Kasumi-1 (cell line): ENCODE results near the gene RAB11FIP4.
"Not testable (repeated sequence)": the region's sequence is repeated elsewhere in the genome, so short reads cannot be mapped to it uniquely, and the experiment has no call there.

Experiments used
- DNase-seq, 2 experiments: peaks; one replicate each; lab custom pipeline; 2025; lab: John Stamatoyannopoulos, UW

Gene RAB11FIP4

GRCh38 chr17:31431852-31432658 lies 40.6 kb downstream of the RAB11FIP4 start:
- DNase-seq, result no peak

GRCh38 chr17:31433091-31433790 lies 41.8 kb downstream of the RAB11FIP4 start:
- peak; percentile 89 to 92 for DNase-seq

- DNase-seq, result no peak
Observed at GRCh38 chr17:31433811-31434726, 42.6 kb downstream of the RAB11FIP4 start.

GRCh38 chr17:31434727-31435050 lies 43.2 kb downstream of the RAB11FIP4 start:
- DNase-seq, result no peak

GRCh38 chr17:31435581-31435980 lies 44.1 kb downstream of the RAB11FIP4 start:
- no peak for DNase-seq

- DNase-seq, result no peak
Observed at GRCh38 chr17:31437720-31438400, 46.4 kb downstream of the RAB11FIP4 start.

GRCh38 chr17:31439716-31440115 lies 48.2 kb downstream of the RAB11FIP4 start:
- no peak for DNase-seq

- DNase-seq, result no peak
Observed at GRCh38 chr17:31442276-31442675, 50.8 kb downstream of the RAB11FIP4 start.

- DNase-seq, result not testable (repeated sequence)
Observed at GRCh38 chr17:31442856-31443255, 51.4 kb downstream of the RAB11FIP4 start.

- DNase-seq, result no peak
Observed at GRCh38 chr17:31443386-31443785, 51.9 kb downstream of the RAB11FIP4 start.

- no peak for DNase-seq
Observed at GRCh38 chr17:31444026-31444425, 52.6 kb downstream of the RAB11FIP4 start.

GRCh38 chr17:31446195-31446967 lies 54.9 kb downstream of the RAB11FIP4 start:
- DNase-seq, result no peak

- no peak for DNase-seq
Observed at GRCh38 chr17:31448467-31449077, 57.1 kb downstream of the RAB11FIP4 start.

- DNase-seq, result no peak
Observed at GRCh38 chr17:31449111-31449510, 57.6 kb downstream of the RAB11FIP4 start.

- no peak for DNase-seq
Observed at GRCh38 chr17:31449746-31450145, 58.3 kb downstream of the RAB11FIP4 start.

- DNase-seq, result no peak
Observed at GRCh38 chr17:31452101-31452500, 60.6 kb downstream of the RAB11FIP4 start.

- DNase-seq, result no peak
Observed at GRCh38 chr17:31452561-31453110, 61.2 kb downstream of the RAB11FIP4 start.

- DNase-seq, result no peak
Observed at GRCh38 chr17:31453896-31454295, 62.4 kb downstream of the RAB11FIP4 start.

- no peak for DNase-seq
Observed at GRCh38 chr17:31456814-31457213, 65.3 kb downstream of the RAB11FIP4 start.
